SK-N-SH (cell line): ENCODE results near the gene LAMB1.

ENCODE experiments used
- CTCF ChIP-seq: fragments of 200-600 bp; sonication (generic); IDR thresholded peaks from 2 replicates; pipeline ENCODE4 v1.6.1; 2017; ENCODE audit warnings: antibody characterized with exemption, mild to moderate bottlenecking, moderate library complexity
- EP300 ChIP-seq, 2 experiments: IDR thresholded peaks; 2 replicates each; pipeline versions ENCODE4 v1.4.0 to v1.6.1; 2012; ENCODE audit warnings: borderline replicate concordance in 1 of 2, low read depth in 1 of 2, low read length in 1 of 2
- EZH2phosphoT487 ChIP-seq: fragments of 200-600 bp; sonication (generic); IDR thresholded peaks from 2 replicates; pipeline ENCODE4 v1.6.1; 2017; ENCODE audit warnings: low read depth, mixed run types, mild to moderate bottlenecking, antibody characterized with exemption, moderate library complexity, borderline replicate concordance
- FOXM1 ChIP-seq: IDR thresholded peaks from 2 replicates; pipeline ENCODE4 v1.4.0; 2012; ENCODE audit warnings: low read depth, mild to moderate bottlenecking
- GATA2 ChIP-seq: sonication (generic); formaldehyde crosslinking; IDR thresholded peaks from 2 replicates; pipeline ENCODE4 v1.5.0; 2020; ENCODE audit warnings: mild to moderate bottlenecking, missing genetic modification reagents
- MXI1 ChIP-seq: IDR thresholded peaks from 2 replicates; pipeline ENCODE4 v1.6.1; 2012; ENCODE audit warnings: mild to moderate bottlenecking, low read depth, low read length, improper control_type of control experiment
- RFX5 ChIP-seq: IDR thresholded peaks from 2 replicates; pipeline ENCODE4 v1.6.1; 2012; ENCODE audit warnings: mild to moderate bottlenecking, improper control_type of control experiment, low read length
- SMC3 ChIP-seq: IDR thresholded peaks from 2 replicates; pipeline ENCODE4 v1.6.1; 2012; ENCODE audit warnings: low read depth, low read length, improper control_type of control experiment
- TEAD4 ChIP-seq: IDR thresholded peaks from 2 replicates; pipeline ENCODE4 v1.4.0; 2012; ENCODE audit warnings: mild to moderate bottlenecking, borderline replicate concordance; ENCODE audit not compliant: insufficient read depth
- USF1 ChIP-seq: IDR thresholded peaks from 2 replicates; pipeline ENCODE4 v1.4.0; 2012; ENCODE audit warnings: low read depth, borderline replicate concordance
- YY1 ChIP-seq: IDR thresholded peaks from 2 replicates; pipeline ENCODE4 v1.4.0; 2012; ENCODE audit warnings: low read depth, mild to moderate bottlenecking

GRCh38 chr7:107913851-107914250 lies 89.1 kb downstream of the LAMB1 start:
- TF ChIP-seq GATA2 (no peak), CTCF (no peak), EP300 (IDR thresholded peaks at IDR 0.05; ENCODE audit: borderline replicate concordance in 1 of 2, low read depth in 1 of 2, low read length in 1 of 2) (no peak), YY1 (no peak), FOXM1 (no peak), MXI1 (no peak), TEAD4 (no peak), RFX5 (no peak), SMC3 (no peak), EZH2phosphoT487 (no peak), USF1 (no peak)
